Glutamatergic neuron (in vitro differentiated cells): ENCODE results near the gene DMBX1. TPM values are rescaled to one million over a fixed set of nuclear protein-coding genes. Genes with fewer than 3 reads are reported as not detected.

ENCODE experiments used
- DNase-seq: peaks from one replicate; pipeline ENCODE4 v3.0.0; 2022
- H3K27ac Mint-ChIP-seq: one replicate; pipeline ENCODE4 v1.8.0; 2020; ENCODE audit warnings: mild to moderate bottlenecking, mixed read lengths, inconsistent platforms; ENCODE audit not compliant: unreplicated experiment
- H3K27me3 Mint-ChIP-seq: one replicate; pipeline ENCODE4 v1.8.0; 2020; ENCODE audit warnings: mild to moderate bottlenecking, moderate library complexity, mixed read lengths, inconsistent platforms; ENCODE audit not compliant: unreplicated experiment
- H3K36me3 Mint-ChIP-seq: one replicate; pipeline ENCODE4 v1.8.0; 2020; ENCODE audit warnings: mild to moderate bottlenecking, mixed read lengths, inconsistent platforms; ENCODE audit not compliant: unreplicated experiment
- H3K4me1 Mint-ChIP-seq: one replicate; pipeline ENCODE4 v1.8.0; 2020; ENCODE audit warnings: mild to moderate bottlenecking, low read depth, mixed read lengths, inconsistent platforms; ENCODE audit not compliant: unreplicated experiment
- H3K4me3 Mint-ChIP-seq: one replicate; pipeline ENCODE4 v1.8.0; 2020; ENCODE audit warnings: mild to moderate bottlenecking, mixed read lengths, inconsistent platforms; ENCODE audit not compliant: unreplicated experiment
- H3K9me3 Mint-ChIP-seq: one replicate; pipeline ENCODE4 v1.8.0; 2020; ENCODE audit warnings: mild to moderate bottlenecking, moderate library complexity, mixed read lengths, inconsistent platforms; ENCODE audit not compliant: unreplicated experiment
- total RNA-seq: library from RNA; stranded (reverse); fragmentation: NEBNext Ultra II Directional; extraction: Animal tissue kit (Norgen Biotek cat#: 25700); gene quantifications from one replicate; pipeline ENCODE4 v1.2.1, GENCODE V29; 2021; ENCODE audit not compliant: unreplicated experiment
- TF ChIP-seq, protein P1 (sequence below): fragments of 200-600 bp; sonication (generic); IDR thresholded peaks from one replicate; pipeline ENCODE4 v1.5.0; 2021; ENCODE audit not compliant: partially characterized antibody, unreplicated experiment

Gene DMBX1
- total RNA-seq, 1 donor from 2014 or later = not detected

DNA sequence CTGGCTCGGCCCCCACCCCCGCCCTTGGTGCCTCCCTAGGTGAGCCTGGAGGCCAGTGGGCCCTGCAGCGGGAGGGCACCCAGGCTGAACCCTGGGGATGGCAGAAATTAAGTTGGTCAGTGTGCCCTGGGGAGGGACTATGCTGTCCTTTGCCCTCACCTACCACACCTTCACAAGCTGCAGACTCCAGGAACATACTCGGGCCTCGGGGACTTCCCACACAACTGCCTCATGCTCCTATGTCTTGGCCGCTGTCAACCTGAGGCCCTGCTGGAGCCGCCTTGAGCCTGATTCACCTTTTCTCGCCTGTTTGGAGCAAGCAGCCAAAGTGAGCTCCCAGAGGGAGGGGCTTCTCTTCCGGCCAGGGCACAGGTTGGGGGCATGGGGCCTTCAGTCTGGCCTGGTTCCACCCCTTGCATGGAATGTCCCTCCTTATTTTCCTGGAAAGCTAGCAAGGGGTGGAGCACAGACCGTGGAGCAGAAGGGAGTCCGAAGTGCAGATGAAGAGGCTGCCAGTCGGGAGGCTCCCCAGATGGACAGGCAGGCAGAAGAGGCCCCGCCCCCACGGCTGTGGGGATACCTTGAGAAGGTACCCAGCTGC, 37.2 kb downstream of the DMBX1 start:
- Mint-ChIP-seq H3K9me3 (no peaks in the 10 kb centered on the region), H3K4me3 (no peak overlapping the region), H3K27me3 (peaks cover 24% of the 10 kb centered on the region), H3K27ac (no peak overlapping the region), H3K4me1 (peaks cover 2% of the 10 kb centered on the region), H3K36me3 (no peaks in the 10 kb centered on the region)
- TF ChIP-seq, protein P1, sequence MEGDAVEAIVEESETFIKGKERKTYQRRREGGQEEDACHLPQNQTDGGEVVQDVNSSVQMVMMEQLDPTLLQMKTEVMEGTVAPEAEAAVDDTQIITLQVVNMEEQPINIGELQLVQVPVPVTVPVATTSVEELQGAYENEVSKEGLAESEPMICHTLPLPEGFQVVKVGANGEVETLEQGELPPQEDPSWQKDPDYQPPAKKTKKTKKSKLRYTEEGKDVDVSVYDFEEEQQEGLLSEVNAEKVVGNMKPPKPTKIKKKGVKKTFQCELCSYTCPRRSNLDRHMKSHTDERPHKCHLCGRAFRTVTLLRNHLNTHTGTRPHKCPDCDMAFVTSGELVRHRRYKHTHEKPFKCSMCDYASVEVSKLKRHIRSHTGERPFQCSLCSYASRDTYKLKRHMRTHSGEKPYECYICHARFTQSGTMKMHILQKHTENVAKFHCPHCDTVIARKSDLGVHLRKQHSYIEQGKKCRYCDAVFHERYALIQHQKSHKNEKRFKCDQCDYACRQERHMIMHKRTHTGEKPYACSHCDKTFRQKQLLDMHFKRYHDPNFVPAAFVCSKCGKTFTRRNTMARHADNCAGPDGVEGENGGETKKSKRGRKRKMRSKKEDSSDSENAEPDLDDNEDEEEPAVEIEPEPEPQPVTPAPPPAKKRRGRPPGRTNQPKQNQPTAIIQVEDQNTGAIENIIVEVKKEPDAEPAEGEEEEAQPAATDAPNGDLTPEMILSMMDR = no peak
- no peak for DNase-seq

DNA sequence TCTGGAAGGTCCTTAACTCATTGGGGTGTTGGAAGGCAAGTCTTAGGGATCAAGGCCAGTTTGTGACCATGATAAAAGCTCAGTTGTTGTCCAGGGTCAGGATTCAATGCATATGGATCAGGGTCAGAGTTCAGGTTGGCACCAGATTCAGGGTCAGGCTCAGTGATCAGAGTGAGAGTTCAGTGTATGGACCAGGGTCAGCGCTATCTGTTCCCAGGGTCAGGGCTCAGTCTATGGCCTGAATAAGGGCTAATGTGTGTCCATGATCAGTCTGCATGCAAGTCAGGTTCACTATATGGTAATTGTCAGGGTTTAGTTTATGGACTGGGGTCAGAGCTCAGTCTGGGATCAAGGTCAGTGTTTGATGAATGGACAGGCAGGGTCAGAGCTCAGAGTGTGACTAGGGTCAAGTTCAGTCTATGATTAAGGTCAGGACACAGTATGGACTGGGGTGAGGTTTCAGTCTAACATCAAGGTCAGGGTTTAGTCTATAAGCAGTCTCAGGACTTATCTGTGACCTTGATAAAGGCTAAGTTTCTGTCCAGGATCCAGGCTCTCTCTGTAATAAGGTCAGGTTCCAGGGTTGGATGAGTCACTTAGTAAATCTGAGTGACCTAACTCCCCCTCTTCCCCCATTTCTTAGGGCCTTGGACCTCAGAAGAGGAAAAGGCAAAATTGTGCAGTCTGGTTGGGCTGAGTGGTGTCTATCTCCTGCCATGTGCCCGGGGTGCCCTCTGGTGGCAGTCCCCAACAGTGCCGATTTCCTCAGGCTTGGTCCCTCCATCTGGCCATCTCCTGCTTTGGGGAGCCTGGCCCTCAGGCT, 38.0 kb downstream of the DMBX1 start:
- Mint-ChIP-seq H3K4me3 (no peak overlapping the region), H3K27ac (no peak overlapping the region), H3K9me3 (no peaks in the 10 kb centered on the region), H3K4me1 (peaks cover 2% of the 10 kb centered on the region), H3K27me3 (peaks cover 27% of the 10 kb centered on the region), H3K36me3 (no peaks in the 10 kb centered on the region)
- DNase-seq = peak; percentile 88
- TF ChIP-seq, protein P1 = peak; percentile 80

DNA sequence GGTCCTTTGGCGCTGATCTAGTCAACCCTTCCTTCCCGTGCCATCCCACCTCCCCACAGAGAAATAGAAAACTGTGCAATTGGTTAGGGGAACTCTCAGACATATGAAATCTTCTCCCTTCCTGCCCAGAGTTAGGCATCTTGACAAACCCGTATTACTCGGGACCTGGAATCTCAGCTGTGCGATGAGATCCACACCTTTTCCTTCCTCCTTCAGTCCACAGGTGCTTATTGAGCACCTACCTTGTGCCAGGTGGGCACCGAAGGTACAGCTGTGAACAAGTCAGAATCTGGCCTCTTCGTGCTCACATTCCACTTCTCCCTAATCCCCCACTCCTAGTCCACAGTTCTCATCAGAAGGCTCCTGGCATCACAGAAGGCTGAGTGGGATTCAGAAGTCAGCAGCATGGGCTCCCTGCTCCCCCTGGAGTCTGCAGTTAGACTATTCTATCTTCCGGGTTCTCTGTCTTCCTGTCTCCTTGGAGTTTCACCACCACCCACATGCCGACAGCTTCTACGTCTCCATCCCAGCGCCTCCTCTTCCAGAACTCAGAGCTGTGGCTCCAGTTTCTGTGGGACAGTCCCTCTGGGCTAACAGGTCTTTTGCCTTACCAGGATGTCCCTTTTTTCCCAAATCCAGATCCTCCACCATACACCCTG, 38.8 kb downstream of the DMBX1 start:
- no peak for DNase-seq
- H3K4me1 Mint-ChIP-seq = peaks cover 2% of the 10 kb centered on the region
- TF ChIP-seq, protein P1 = no peak

DNA sequence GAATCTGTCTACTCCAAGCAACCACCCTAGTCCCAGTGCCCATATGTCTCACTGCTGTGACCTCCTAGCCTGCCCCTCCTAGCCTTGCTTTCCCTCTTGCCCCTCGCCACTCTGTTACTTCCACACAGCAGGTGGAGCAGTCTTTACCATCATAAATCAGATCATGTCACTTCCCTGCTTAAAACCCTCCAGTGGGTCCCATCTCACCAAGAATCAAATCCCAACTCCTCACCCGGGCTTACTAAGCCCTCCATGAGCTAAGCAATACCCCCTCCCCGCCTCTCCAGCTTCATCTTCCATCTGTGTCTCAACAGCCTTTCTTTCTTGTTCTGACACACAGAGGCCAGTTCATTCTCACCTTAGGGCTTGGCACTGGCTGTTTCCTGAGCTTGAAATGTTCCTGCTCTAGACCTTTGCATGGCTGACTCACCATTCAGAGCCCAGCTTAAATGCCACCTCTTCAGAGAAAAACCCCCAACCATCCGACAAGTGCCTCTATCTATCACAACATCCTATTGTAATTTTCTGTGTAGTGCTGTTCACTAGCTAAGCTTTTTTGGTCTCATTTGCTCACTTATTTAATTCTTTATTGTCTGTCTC, 39.5 kb downstream of the DMBX1 start:
- H3K9me3 Mint-ChIP-seq = no peaks in the 10 kb centered on the region
- peaks cover 29% of the 10 kb centered on the region for H3K27me3 Mint-ChIP-seq
- no peak overlapping the region for H3K27ac Mint-ChIP-seq
- peaks cover 2% of the 10 kb centered on the region for H3K4me1 Mint-ChIP-seq
- no peak for DNase-seq
- no peaks in the 10 kb centered on the region for H3K36me3 Mint-ChIP-seq
- TF ChIP-seq, protein P1 = no peak
- H3K4me3 Mint-ChIP-seq = no peak overlapping the region

More for the DNA sequence above, 38.8 kb downstream of the DMBX1 start:
- Mint-ChIP-seq H3K9me3 (no peaks in the 10 kb centered on the region), H3K27me3 (peaks cover 27% of the 10 kb centered on the region), H3K4me3 (no peak overlapping the region), H3K36me3 (no peaks in the 10 kb centered on the region), H3K27ac (no peak overlapping the region)
